NCI-H2227 treated with DMSO at 0.1 percent for 48 hours (cell line): ENCODE measurements around the gene KLHL30.

Experiments
- DNase-seq: peaks from one replicate; lab custom pipeline; 2025; lab: John Stamatoyannopoulos, UW

KLHL30 gene

DNA sequence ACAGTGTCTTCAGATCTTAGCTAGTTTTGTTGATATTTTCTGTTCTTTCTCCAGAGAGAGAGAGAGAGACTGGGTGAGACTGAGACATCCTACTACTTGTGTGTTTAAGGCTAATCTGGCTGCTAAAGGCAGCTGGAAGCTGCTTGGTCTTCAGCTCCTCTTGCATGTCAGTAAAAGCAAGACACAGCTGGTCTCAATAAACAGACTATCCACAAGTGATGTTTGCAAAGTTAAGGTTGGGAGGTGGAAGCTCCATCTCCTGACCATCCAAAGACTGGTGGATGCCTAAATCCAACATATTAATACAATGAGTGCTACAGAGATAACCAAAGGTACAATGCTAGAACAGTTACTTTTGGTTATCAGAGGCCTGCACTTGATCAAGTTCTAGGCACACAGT is 38.1 kb downstream of the KLHL30 start:
- no peak for DNase-seq

DNA sequence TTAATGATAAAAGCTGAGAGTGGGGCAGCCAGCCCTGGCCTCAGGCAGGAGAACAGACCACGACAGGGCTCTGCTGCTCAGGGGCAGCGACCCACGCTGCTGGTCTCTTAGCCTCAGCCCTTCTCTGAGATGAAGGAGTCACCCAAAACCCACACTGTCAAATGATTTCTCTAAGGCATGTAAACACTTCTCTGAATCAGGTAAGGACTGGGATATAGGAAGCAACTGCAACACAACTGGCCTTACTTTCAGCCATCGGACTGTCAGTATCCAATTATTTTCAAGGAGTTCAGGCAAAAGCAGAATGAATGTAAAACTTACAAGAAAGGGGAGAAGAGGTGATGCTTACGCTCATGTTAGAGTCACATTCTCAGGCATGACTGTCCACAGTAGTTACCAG is 42.1 kb downstream of the KLHL30 start:
- DNase-seq, result no peak

- no peak for DNase-seq
Observed at GRCh38 chr2:238182362-238182761, 43.9 kb downstream of the KLHL30 start.

GRCh38 chr2:238183821-238184220 is 45.4 kb downstream of the KLHL30 start:
- DNase-seq, result no peak

- DNase-seq, result no peak
Observed at GRCh38 chr2:238187618-238188548, 49.4 kb downstream of the KLHL30 start.

DNA sequence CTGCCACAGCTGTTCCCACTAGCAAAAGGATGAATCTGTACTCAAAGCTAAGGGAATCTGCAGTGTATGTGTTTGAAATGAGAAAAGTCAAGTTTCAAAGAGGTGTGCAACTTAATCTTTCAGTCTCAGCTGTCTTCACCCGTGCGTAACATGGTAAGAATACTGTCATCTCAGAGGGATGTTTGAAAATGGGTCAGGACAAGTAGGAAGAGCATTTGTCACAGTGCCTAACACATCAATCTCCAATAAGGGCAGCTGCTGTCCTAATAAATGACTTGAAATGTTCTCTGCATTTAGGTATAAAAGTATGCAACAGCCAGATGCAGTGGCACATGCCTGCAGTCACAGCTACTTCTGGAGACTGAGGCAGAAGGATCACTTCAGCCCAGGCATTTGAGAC is 52.0 kb downstream of the KLHL30 start:
- DNase-seq, result no peak
